Nephron progenitor cell (in vitro differentiated cells): ENCODE measurements around the gene CST3.

Experiments used
- DNase-seq: peaks from one replicate; pipeline ENCODE4 v3.0.0; 2021
- H3K27ac Mint-ChIP-seq: 2 replicates; pipeline ENCODE4 v1.8.0; 2021; ENCODE audit warnings: mild to moderate bottlenecking, moderate library complexity, mixed read lengths
- H3K27me3 Mint-ChIP-seq: 2 replicates; pipeline ENCODE4 v1.8.0; 2021; ENCODE audit warnings: mild to moderate bottlenecking, low read depth, mixed read lengths; ENCODE audit not compliant: poor library complexity
- H3K36me3 Mint-ChIP-seq: 2 replicates; pipeline ENCODE4 v1.8.0; 2021; ENCODE audit warnings: low read depth, mixed read lengths
- H3K4me1 Mint-ChIP-seq: 2 replicates; pipeline ENCODE4 v1.8.0; 2021; ENCODE audit warnings: mixed read lengths
- H3K4me3 Mint-ChIP-seq: 2 replicates; pipeline ENCODE4 v1.8.0; 2021; ENCODE audit warnings: mild to moderate bottlenecking, moderate library complexity, mixed read lengths
- H3K9me3 Mint-ChIP-seq: 2 replicates; pipeline ENCODE4 v1.8.0; 2021; ENCODE audit warnings: mild to moderate bottlenecking, moderate library complexity, mixed read lengths
- TF ChIP-seq, protein P1 (sequence below): fragments of 200-600 bp; sonication (generic); IDR thresholded peaks from 2 replicates; pipeline ENCODE4 v1.5.0; 2021; ENCODE audit warnings: antibody characterized with exemption

CST3 gene

DNA sequence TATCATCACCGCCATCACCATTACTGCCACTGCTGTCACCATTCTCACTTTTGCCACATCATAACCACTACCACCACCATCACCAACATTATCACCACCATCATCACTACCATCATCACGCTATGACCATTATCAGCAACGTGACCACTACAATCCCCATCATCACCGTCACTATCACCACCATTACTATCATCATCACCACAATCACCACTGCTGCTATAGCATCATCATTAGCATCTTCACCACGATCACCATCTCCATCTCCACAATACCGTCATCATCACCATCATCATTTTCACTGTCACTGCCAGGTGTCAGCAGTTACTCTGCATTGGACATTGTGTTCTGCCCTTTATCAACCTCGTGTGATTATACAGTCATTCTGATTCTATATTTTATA is 32.1 kb upstream of the CST3 start:
- H3K4me3 Mint-ChIP-seq: no peak overlapping the region
- no peak overlapping the region for H3K27ac Mint-ChIP-seq
- no peaks in the 10 kb centered on the region for H3K36me3 Mint-ChIP-seq
- H3K9me3 Mint-ChIP-seq: no peaks in the 10 kb centered on the region
- DNase-seq: no peak
- H3K27me3 Mint-ChIP-seq: peaks cover 4% of the 10 kb centered on the region
- H3K4me1 Mint-ChIP-seq: no peaks in the 10 kb centered on the region
- TF ChIP-seq, protein P1, sequence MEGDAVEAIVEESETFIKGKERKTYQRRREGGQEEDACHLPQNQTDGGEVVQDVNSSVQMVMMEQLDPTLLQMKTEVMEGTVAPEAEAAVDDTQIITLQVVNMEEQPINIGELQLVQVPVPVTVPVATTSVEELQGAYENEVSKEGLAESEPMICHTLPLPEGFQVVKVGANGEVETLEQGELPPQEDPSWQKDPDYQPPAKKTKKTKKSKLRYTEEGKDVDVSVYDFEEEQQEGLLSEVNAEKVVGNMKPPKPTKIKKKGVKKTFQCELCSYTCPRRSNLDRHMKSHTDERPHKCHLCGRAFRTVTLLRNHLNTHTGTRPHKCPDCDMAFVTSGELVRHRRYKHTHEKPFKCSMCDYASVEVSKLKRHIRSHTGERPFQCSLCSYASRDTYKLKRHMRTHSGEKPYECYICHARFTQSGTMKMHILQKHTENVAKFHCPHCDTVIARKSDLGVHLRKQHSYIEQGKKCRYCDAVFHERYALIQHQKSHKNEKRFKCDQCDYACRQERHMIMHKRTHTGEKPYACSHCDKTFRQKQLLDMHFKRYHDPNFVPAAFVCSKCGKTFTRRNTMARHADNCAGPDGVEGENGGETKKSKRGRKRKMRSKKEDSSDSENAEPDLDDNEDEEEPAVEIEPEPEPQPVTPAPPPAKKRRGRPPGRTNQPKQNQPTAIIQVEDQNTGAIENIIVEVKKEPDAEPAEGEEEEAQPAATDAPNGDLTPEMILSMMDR: no peak

GRCh38 chr20:23669327-23669726 is 31.6 kb upstream of the CST3 start:
- no peak for DNase-seq
- TF ChIP-seq, protein P1: no peak
- Mint-ChIP-seq H3K36me3 (no peaks in the 10 kb centered on the region), H3K27me3 (peaks cover 4% of the 10 kb centered on the region), H3K4me3 (no peak overlapping the region), H3K27ac (no peak overlapping the region), H3K9me3 (no peaks in the 10 kb centered on the region), H3K4me1 (no peaks in the 10 kb centered on the region)

GRCh38 chr20:23668477-23668951 is 30.8 kb upstream of the CST3 start:
- DNase-seq: peak; percentile 69
- TF ChIP-seq, protein P1: peak; percentile 89
- H3K9me3 Mint-ChIP-seq: no peaks in the 10 kb centered on the region
- H3K36me3 Mint-ChIP-seq: no peaks in the 10 kb centered on the region
- no peak overlapping the region for H3K4me3 Mint-ChIP-seq
- peaks cover 4% of the 10 kb centered on the region for H3K4me1 Mint-ChIP-seq
- H3K27me3 Mint-ChIP-seq: peaks cover 4% of the 10 kb centered on the region
- H3K27ac Mint-ChIP-seq: no peak overlapping the region

GRCh38 chr20:23667666-23668065 is 29.9 kb upstream of the CST3 start:
- Mint-ChIP-seq H3K4me1 (peaks cover 4% of the 10 kb centered on the region), H3K27ac (no peak overlapping the region), H3K4me3 (no peak overlapping the region), H3K36me3 (no peaks in the 10 kb centered on the region), H3K9me3 (no peaks in the 10 kb centered on the region), H3K27me3 (peaks cover 4% of the 10 kb centered on the region)
- no peak for DNase-seq
- TF ChIP-seq, protein P1: no peak

- Mint-ChIP-seq H3K36me3 (no peaks in the 10 kb centered on the region), H3K27me3 (peaks cover 4% of the 10 kb centered on the region), H3K9me3 (no peaks in the 10 kb centered on the region), H3K4me1 (peaks cover 4% of the 10 kb centered on the region), H3K27ac (no peak overlapping the region), H3K4me3 (no peak overlapping the region)
- no peak for DNase-seq
- TF ChIP-seq, protein P1: no peak
Observed at GRCh38 chr20:23666698-23667097, 28.9 kb upstream of the CST3 start.

DNA sequence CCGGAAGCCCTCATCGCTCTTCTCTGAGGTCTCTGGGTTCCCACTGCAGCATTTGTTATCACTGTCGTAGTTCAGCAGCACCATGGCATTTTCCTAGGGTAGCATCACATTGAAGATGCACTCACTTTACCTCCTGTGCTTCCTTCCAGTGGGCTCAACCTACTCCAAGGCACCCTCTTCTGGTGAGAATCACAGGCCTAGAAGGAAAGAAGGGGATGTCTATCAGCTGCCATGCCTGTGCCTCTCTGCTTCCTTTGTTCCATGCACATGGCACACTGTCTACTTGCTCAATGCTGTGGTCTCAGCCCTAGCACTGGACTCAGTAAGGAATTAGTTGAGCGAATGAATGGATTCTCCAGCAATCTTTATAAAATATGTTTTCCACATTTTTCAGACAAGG is 28.4 kb upstream of the CST3 start:
- H3K36me3 Mint-ChIP-seq: no peaks in the 10 kb centered on the region
- H3K4me3 Mint-ChIP-seq: no peak overlapping the region
- peaks cover under 1% of the 10 kb centered on the region for H3K27me3 Mint-ChIP-seq
- TF ChIP-seq, protein P1: no peak
- H3K9me3 Mint-ChIP-seq: no peaks in the 10 kb centered on the region
- no peak for DNase-seq
- H3K27ac Mint-ChIP-seq: no peak overlapping the region
- peaks cover 9% of the 10 kb centered on the region for H3K4me1 Mint-ChIP-seq
